Measurements from ENCODE around the gene DNAJA3.

DNA sequence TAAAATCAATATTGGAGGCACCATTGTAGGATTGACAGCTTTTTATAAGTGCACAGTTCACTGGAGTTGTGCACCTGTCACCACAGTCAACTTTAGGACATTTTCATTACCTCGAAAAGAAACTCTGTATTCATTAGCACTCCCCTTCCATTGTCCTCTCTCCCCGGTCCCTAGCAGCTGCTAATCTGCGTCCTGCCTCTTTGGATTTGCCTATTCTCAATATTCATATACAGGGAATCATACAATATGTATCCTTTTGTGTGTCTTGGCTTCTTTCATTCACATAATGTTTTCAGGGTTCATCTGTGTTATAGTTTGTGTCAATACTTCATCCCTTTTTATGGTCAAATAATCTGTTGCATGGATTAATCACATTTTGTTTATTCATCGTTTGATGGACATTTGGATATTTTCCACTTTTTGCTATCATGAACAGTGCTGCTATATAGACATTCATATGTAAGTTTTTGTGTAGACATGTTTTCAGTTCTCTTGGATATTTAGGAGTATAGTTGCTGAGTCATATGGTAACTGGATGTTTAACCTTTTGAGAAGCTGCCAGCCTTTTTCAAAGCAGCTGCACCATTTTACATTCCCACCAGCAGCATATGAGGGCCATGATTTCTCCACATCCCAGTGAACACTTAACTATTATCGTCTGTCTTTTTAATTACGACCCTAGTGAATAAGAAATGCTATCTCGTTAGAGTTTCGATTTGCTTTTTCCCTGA, 9.8 kb downstream of the DNAJA3 start:
- TF ChIP-seq POLR2A (IDR thresholded peaks at IDR 0.05; ENCODE audit: low read depth, low read length), result no peak
- no peak for TF ChIP-seq POLR2AphosphoS5 (IDR thresholded peaks at IDR 0.05; ENCODE audit: insufficient read depth, low read depth, low read length)
- TF ChIP-seq, protein P1, sequence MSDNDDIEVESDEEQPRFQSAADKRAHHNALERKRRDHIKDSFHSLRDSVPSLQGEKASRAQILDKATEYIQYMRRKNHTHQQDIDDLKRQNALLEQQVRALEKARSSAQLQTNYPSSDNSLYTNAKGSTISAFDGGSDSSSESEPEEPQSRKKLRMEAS (IDR thresholded peaks at IDR 0.05; ENCODE audit: insufficient read depth, insufficient read length), result no peak
- TF ChIP-seq, protein P2, sequence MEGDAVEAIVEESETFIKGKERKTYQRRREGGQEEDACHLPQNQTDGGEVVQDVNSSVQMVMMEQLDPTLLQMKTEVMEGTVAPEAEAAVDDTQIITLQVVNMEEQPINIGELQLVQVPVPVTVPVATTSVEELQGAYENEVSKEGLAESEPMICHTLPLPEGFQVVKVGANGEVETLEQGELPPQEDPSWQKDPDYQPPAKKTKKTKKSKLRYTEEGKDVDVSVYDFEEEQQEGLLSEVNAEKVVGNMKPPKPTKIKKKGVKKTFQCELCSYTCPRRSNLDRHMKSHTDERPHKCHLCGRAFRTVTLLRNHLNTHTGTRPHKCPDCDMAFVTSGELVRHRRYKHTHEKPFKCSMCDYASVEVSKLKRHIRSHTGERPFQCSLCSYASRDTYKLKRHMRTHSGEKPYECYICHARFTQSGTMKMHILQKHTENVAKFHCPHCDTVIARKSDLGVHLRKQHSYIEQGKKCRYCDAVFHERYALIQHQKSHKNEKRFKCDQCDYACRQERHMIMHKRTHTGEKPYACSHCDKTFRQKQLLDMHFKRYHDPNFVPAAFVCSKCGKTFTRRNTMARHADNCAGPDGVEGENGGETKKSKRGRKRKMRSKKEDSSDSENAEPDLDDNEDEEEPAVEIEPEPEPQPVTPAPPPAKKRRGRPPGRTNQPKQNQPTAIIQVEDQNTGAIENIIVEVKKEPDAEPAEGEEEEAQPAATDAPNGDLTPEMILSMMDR (IDR thresholded peaks at IDR 0.05; ENCODE audit: extremely low read depth in 1 of 2, insufficient read depth in 1 of 2, low read depth in 1 of 2, low read length in 2 of 2), result no peak
- TF ChIP-seq JUN (IDR thresholded peaks at IDR 0.05; ENCODE audit: borderline replicate concordance, insufficient read depth, insufficient read length, low read depth), result no peak
- no peak for TF ChIP-seq EZH2 (IDR thresholded peaks at IDR 0.05; ENCODE audit: borderline replicate concordance, low read depth, low read length, severe bottlenecking)

All from endothelial cell of umbilical vein (primary cell).